ENCODE results near the gene ADCY9. TPM values are rescaled to one million over a fixed set of nuclear protein-coding genes. Genes with fewer than 3 reads are reported as not detected.
"Not testable (repeated sequence)": the region's sequence is repeated elsewhere in the genome, so short reads cannot be mapped to it uniquely, and the experiment has no call there.

The ADCY9 gene
- total RNA-seq, 3 donors from 2014 or later: 10.9 to 14.4 (median 12.0) TPM

DNA sequence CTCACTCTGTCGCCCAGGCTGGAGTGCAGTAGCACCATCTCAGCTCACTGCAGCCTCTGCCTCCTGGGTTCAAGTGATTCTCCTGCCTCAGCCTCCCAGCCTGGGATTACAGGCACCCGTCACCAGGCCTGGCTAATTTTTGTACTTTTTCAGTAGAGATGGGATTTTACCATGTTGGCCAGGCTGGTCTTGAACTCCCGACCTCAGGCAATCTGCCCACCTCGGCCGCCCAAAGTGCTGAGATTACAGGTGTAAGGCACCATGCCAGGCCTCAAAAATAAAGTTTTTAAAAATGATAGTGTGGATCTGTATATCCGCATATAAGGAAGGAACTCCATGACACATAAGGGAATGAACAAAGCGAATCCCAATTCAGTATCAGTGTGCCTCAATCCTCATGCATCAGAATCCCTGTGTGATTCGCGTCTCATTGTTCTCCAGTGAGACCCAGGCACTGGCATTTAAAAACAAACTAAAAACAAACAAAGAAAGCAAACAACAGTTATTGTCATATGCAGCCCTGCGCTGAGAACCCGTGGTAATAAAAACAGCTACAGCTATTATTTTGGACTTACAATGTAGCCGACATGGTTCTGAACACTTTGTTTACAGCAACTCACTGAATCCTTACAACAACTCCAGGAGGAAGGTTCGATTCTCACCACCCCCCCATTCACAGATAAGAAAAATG lies 181.6 kb downstream of the ADCY9 start:
- intact Hi-C loops (cut with DNase I; ENCODE audit: low total_unique reads): no loop called here
- H3K4me3 ChIP-seq: no peak overlapping the region
- no peaks in the 10 kb centered on the region for H3K9me3 ChIP-seq
- H3K4me1 ChIP-seq: no peaks in the 10 kb centered on the region
- no peaks in the 10 kb centered on the region for H3K36me3 ChIP-seq
- TF ChIP-seq POLR2AphosphoS5 (IDR thresholded peaks at IDR 0.05): no peak
- TF ChIP-seq POLR2A (IDR thresholded peaks at IDR 0.05): no peak
- TF ChIP-seq, protein P1, sequence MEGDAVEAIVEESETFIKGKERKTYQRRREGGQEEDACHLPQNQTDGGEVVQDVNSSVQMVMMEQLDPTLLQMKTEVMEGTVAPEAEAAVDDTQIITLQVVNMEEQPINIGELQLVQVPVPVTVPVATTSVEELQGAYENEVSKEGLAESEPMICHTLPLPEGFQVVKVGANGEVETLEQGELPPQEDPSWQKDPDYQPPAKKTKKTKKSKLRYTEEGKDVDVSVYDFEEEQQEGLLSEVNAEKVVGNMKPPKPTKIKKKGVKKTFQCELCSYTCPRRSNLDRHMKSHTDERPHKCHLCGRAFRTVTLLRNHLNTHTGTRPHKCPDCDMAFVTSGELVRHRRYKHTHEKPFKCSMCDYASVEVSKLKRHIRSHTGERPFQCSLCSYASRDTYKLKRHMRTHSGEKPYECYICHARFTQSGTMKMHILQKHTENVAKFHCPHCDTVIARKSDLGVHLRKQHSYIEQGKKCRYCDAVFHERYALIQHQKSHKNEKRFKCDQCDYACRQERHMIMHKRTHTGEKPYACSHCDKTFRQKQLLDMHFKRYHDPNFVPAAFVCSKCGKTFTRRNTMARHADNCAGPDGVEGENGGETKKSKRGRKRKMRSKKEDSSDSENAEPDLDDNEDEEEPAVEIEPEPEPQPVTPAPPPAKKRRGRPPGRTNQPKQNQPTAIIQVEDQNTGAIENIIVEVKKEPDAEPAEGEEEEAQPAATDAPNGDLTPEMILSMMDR (IDR thresholded peaks at IDR 0.05): no peak
- DNase-seq (ENCODE audit: low spot score in 2 of 2): peak in 1 of 2 donors; percentile 22
- H3K27ac ChIP-seq: no peak overlapping the region
- no peaks in the 10 kb centered on the region for H3K27me3 ChIP-seq

DNA sequence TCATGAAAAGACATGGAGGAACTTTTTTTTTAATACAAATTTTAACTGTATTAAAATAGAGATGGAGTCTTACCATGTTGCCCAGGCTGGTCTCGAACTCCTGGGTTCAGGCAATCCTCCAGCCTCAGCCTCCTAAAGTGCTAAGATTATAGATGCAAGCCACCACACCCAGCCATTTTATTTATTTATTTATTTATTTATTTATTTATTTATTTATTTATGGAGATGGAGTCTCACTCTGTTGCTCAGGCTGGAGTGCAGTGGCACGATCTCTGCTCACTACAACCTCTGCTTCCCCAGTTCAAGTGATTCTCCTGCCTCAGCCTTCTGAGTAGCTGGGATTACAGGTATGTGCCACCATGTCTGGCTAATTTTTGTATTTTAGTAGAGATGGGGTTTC lies 189.1 kb downstream of the ADCY9 start:
- H3K9me3 ChIP-seq; DNase-seq (ENCODE audit: low spot score in 2 of 2); intact Hi-C loops (cut with DNase I; ENCODE audit: low total_unique reads); H3K4me1 ChIP-seq; H3K36me3 ChIP-seq; H3K27me3 ChIP-seq; H3K27ac ChIP-seq; H3K4me3 ChIP-seq: not testable (repeated sequence)

DNA sequence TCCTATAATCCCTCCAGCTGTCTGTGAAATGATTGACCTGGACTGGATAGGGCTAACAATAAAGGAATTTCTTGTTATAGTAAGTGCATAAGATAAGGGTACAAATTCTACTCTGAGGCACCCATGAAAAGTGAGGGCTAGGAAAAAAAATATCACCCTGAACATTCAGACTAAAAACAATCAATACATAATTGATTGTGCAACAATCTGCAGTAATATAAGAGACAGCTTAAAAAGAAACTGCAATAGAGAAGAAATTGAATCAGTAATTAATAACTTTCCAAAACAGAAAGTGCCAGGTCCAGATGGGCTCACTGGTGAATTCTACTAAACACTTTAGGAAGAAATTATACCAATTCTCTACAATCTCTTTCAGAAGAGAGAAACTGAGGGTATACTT lies 191.5 kb downstream of the ADCY9 start:
- Histone ChIP-seq H3K4me1 (no peaks in the 10 kb centered on the region), H3K9me3 (no peaks in the 10 kb centered on the region), H3K27ac (no peak overlapping the region), H3K4me3 (no peak overlapping the region), H3K27me3 (no peaks in the 10 kb centered on the region), H3K36me3 (no peaks in the 10 kb centered on the region)
- intact Hi-C loops (cut with DNase I; ENCODE audit: low total_unique reads): no loop called here
- no peak for DNase-seq (ENCODE audit: low spot score in 2 of 2)
- TF ChIP-seq, protein P1 (IDR thresholded peaks at IDR 0.05): no peak
- TF ChIP-seq POLR2A (IDR thresholded peaks at IDR 0.05): no peak
- TF ChIP-seq POLR2AphosphoS5 (IDR thresholded peaks at IDR 0.05): no peak

DNA sequence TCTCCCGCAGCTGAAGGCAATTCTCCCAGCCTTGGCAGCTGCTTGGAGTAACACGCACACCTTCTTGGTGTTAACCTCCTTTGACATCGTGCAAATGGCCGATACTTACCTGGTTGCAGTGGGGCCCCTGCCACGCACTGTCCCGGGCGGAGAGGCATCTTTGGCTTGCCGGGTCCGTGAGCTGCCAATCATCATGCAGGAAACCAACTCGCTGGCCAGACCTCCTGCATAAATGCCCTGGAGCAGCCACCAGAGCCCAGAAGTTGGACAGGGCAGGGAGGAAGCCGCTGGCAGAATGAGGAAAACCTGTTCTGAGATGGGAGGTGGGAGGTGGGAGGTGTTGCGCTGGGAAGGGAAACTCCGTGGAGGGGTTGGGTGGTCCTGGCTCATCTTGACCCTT lies 194.0 kb downstream of the ADCY9 start:
- DNase-seq (ENCODE audit: low spot score in 2 of 2): peak in 1 of 2 donors; percentile 55
- H3K27me3 ChIP-seq: no peaks in the 10 kb centered on the region
- H3K4me3 ChIP-seq: no peak overlapping the region
- H3K27ac ChIP-seq: no peak overlapping the region
- TF ChIP-seq POLR2AphosphoS5 (IDR thresholded peaks at IDR 0.05) (no peak), POLR2A (IDR thresholded peaks at IDR 0.05) (no peak)
- TF ChIP-seq, protein P1 (IDR thresholded peaks at IDR 0.05): no peak
- H3K4me1 ChIP-seq: no peaks in the 10 kb centered on the region
- no peaks in the 10 kb centered on the region for H3K36me3 ChIP-seq
- peaks cover 4 to 5% of the 10 kb centered on the region in 2 donors for H3K9me3 ChIP-seq
- intact Hi-C loops (cut with DNase I; ENCODE audit: low total_unique reads): no loop called here

DNA sequence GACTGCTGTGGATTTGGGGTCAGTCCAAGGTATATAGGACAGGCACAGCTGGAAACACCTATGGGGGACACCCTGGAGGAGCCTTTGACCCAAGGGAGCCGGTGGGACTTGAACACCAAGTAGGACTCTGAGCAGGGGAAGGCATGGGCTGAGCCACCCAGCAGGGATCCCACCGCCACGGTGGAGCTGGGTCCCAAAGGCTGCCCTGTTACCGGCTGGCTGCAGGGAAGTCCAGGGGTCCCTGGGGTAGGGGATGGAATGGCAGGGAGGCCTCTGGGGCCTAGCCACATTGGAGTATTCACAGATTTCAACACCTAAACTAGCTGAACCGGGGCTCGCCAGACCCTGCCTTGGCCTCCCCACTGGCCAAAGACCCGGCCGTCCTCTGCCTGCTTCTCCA lies 196.0 kb downstream of the ADCY9 start:
- H3K36me3 ChIP-seq: no peaks in the 10 kb centered on the region
- TF ChIP-seq POLR2A (IDR thresholded peaks at IDR 0.05) (no peak), POLR2AphosphoS5 (IDR thresholded peaks at IDR 0.05) (no peak)
- TF ChIP-seq, protein P1 (IDR thresholded peaks at IDR 0.05): no peak
- no peak overlapping the region for H3K27ac ChIP-seq
- no peaks in the 10 kb centered on the region for H3K27me3 ChIP-seq
- H3K4me1 ChIP-seq: no peaks in the 10 kb centered on the region
- peaks cover 4 to 5% of the 10 kb centered on the region in 2 donors for H3K9me3 ChIP-seq
- peak in 1 of 2 donors; percentile 31 for DNase-seq (ENCODE audit: low spot score in 2 of 2)
- no peak overlapping the region for H3K4me3 ChIP-seq
- intact Hi-C loops (cut with DNase I; ENCODE audit: low total_unique reads): no loop called here

Data from breast epithelium (tissue), 4 donors.